Loucy (cell line): ENCODE measurements around the gene RAD50.

Experiments used
- H2AFZ ChIP-seq: fragments of 200-600 bp; sonication (generic); 2 replicates; pipeline ENCODE4 v1.6.0; 2016; ENCODE audit warnings: antibody characterized with exemption, mild to moderate bottlenecking, low read length, moderate library complexity
- H3F3A ChIP-seq: fragments of 200-600 bp; 2 replicates; pipeline ENCODE4 v1.6.0; 2016; ENCODE audit warnings: antibody characterized with exemption, low read depth, mild to moderate bottlenecking
- H3K27me3 ChIP-seq: fragments of 200-600 bp; sonication (generic); 2 replicates; pipeline ENCODE4 v1.6.1; 2014; ENCODE audit warnings: low read length, mild to moderate bottlenecking; ENCODE audit not compliant: insufficient read depth, poor library complexity, severe bottlenecking
- H3K36me3 ChIP-seq: fragments of 200-600 bp; sonication (generic); 2 replicates; pipeline ENCODE4 v1.6.1; 2016; ENCODE audit warnings: low read length; ENCODE audit not compliant: insufficient read depth
- H3K4me1 ChIP-seq: fragments of 200-600 bp; sonication (generic); 2 replicates; pipeline ENCODE4 v1.5.1; 2014; ENCODE audit warnings: low read length, mild to moderate bottlenecking; ENCODE audit not compliant: insufficient read depth, poor library complexity, severe bottlenecking
- H3K4me2 ChIP-seq: fragments of 200-600 bp; sonication (generic); 2 replicates; pipeline ENCODE4 v1.6.0; 2014; ENCODE audit warnings: antibody characterized with exemption, low read length, low read depth, mild to moderate bottlenecking; ENCODE audit not compliant: poor library complexity, severe bottlenecking
- H3K4me3 ChIP-seq: fragments of 200-600 bp; sonication (generic); 2 replicates; pipeline ENCODE4 v1.5.1; 2014; ENCODE audit warnings: low read length, mild to moderate bottlenecking, mixed read lengths; ENCODE audit not compliant: poor library complexity, severe bottlenecking
- H3K79me2 ChIP-seq: fragments of 200-600 bp; sonication (generic); 2 replicates; pipeline ENCODE4 v1.6.1; 2014; ENCODE audit warnings: low read length; ENCODE audit not compliant: insufficient read depth
- H3K9ac ChIP-seq: fragments of 200-600 bp; sonication (generic); 2 replicates; pipeline ENCODE4 v1.6.0; 2014; ENCODE audit warnings: mild to moderate bottlenecking, low read depth, low read length, moderate library complexity; ENCODE audit not compliant: poor library complexity, severe bottlenecking
- H3K9me2 ChIP-seq: fragments of 200-600 bp; sonication (generic); replicated peaks from 2 replicates; pipeline ENCODE4 v1.6.1; 2016; ENCODE audit warnings: low read depth, low read length, mixed read lengths
- H3K9me3 ChIP-seq: fragments of 200-600 bp; sonication (generic); 2 replicates; pipeline ENCODE4 v1.6.1; 2014; ENCODE audit warnings: mild to moderate bottlenecking, antibody characterized with exemption, low read length, low read depth; ENCODE audit not compliant: insufficient read depth
- H4K20me1 ChIP-seq: fragments of 200-600 bp; sonication (generic); 2 replicates; pipeline ENCODE4 v1.6.0; 2014; ENCODE audit warnings: antibody characterized with exemption, low read length, mild to moderate bottlenecking; ENCODE audit not compliant: insufficient read depth, poor library complexity, severe bottlenecking
- CTCF ChIP-seq: fragments of 200-600 bp; sonication (generic); conservative IDR thresholded peaks from 2 replicates; pipeline ENCODE4 v1.5.1; 2014; ENCODE audit warnings: mild to moderate bottlenecking, antibody characterized with exemption, low read length
- EZH2phosphoT487 ChIP-seq: fragments of 200-600 bp; IDR thresholded peaks from 2 replicates; pipeline ENCODE4 v1.6.1; 2018; ENCODE audit warnings: antibody characterized with exemption, mild to moderate bottlenecking, moderate library complexity, borderline replicate concordance

RAD50 gene

GRCh38 chr5:132686193-132686592, 129.4 kb downstream of the RAD50 start:
- TF ChIP-seq EZH2phosphoT487 (no peak), CTCF (no peak)

GRCh38 chr5:132687995-132688394, 131.2 kb downstream of the RAD50 start:
- H3K9me2 ChIP-seq = no peaks in the 10 kb centered on the region
- H3K9me3 ChIP-seq = no peaks in the 10 kb centered on the region
- H3K9ac ChIP-seq = no peak overlapping the region
- H3K27me3 ChIP-seq = no peaks in the 10 kb centered on the region
- H3K4me2 ChIP-seq = peak overlapping the region; percentile 54
- H2AFZ ChIP-seq = no peak overlapping the region
- no peaks in the 10 kb centered on the region for H3F3A ChIP-seq
- H4K20me1 ChIP-seq = no peaks in the 10 kb centered on the region
- no peaks in the 10 kb centered on the region for H3K36me3 ChIP-seq
- TF ChIP-seq CTCF (no peak), EZH2phosphoT487 (no peak)
- peaks cover 19% of the 10 kb centered on the region for H3K4me1 ChIP-seq
- no peaks in the 10 kb centered on the region for H3K79me2 ChIP-seq
- peak overlapping the region; percentile 49 for H3K4me3 ChIP-seq

More at GRCh38 chr5:132686193-132686592, 129.4 kb downstream of the RAD50 start:
- H3K79me2 ChIP-seq = no peaks in the 10 kb centered on the region
- H3K9me3 ChIP-seq = no peaks in the 10 kb centered on the region
- H3F3A ChIP-seq = no peaks in the 10 kb centered on the region
- H3K27me3 ChIP-seq = no peaks in the 10 kb centered on the region
- H3K4me3 ChIP-seq = no peak overlapping the region
- no peak overlapping the region for H3K9ac ChIP-seq
- H2AFZ ChIP-seq = no peak overlapping the region
- no peaks in the 10 kb centered on the region for H3K36me3 ChIP-seq
- no peaks in the 10 kb centered on the region for H4K20me1 ChIP-seq
- no peak overlapping the region for H3K4me2 ChIP-seq
- no peaks in the 10 kb centered on the region for H3K9me2 ChIP-seq
- H3K4me1 ChIP-seq = peaks cover 19% of the 10 kb centered on the region

- no peaks in the 10 kb centered on the region for H4K20me1 ChIP-seq
- peak overlapping the region; percentile 54 for H3K4me2 ChIP-seq
- no peaks in the 10 kb centered on the region for H3K9me2 ChIP-seq
- no peaks in the 10 kb centered on the region for H3K36me3 ChIP-seq
- peaks cover 19% of the 10 kb centered on the region for H3K4me1 ChIP-seq
- no peak overlapping the region for H3K9ac ChIP-seq
- H3K9me3 ChIP-seq = no peaks in the 10 kb centered on the region
- no peak for TF ChIP-seq CTCF
- H3K27me3 ChIP-seq = no peaks in the 10 kb centered on the region
- H3K79me2 ChIP-seq = no peaks in the 10 kb centered on the region
- no peaks in the 10 kb centered on the region for H3F3A ChIP-seq
- peak overlapping the region; percentile 49 for H3K4me3 ChIP-seq
- no peak overlapping the region for H2AFZ ChIP-seq
Observed at GRCh38 chr5:132688536-132689339, 132.0 kb downstream of the RAD50 start.
